ENCODE measurements around the gene TCF7L2. TPM values are rescaled to one million over a fixed set of nuclear protein-coding genes. Genes with fewer than 3 reads are reported as not detected.

Gene TCF7L2
- total and polyA plus RNA-seq, 9 of the 15 experiments (the other 6 are each of a cell fraction or from before 2014, with no cell fraction given), result 0.32 to 2.8 (median 0.92) TPM

DNA sequence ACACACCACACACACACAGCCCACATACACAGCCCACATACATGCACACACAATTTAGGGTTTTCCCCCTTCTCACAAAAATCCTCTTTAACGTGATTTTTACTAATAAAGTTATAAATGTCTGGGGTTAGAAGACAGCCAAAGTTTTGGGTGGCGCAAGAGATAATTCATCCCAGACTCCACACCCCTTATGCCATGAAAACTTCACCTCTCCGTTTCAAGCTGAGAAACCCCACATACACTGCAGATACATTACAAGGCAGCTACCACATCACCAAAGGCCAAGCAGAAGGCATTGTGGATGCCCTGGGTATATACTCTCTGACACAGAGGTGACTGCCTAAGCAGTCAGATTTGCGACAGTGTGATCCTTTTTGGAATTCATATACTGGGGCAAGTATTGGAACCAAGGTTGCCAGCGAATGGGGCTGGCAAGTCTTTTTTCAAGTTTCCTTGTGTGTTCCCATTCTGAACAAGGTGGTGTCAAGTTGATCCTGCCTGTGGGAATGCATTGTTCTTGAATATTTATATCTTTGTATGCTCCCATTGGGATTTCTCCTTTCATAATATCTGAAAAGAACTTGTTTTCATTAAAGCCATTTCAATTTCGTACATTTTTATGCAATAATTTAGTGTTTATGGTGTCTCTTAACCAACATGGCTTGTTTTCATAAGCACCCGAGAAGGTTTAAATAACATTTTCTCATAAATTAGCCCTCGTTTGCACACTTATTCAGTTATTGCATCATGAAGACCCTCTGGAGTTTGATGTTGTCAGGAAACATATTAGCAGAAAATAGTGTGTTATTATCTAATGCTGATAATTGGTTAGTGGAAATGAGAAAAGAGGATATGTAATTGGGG is 130.2 kb downstream of the TCF7L2 start (continued):
- TF ChIP-seq AFF4 (CRISPR knock-in tag; IDR thresholded peaks at IDR 0.05) (no peak), SAP30 (IDR thresholded peaks at IDR 0.05; ENCODE audit: borderline replicate concordance, insufficient read depth, low read depth, low read length, poor library complexity, severe bottlenecking) (no peak), IRF9 (tag; IDR thresholded peaks at IDR 0.05) (no peak), CEBPB (tag; IDR thresholded peaks at IDR 0.05) (peak; percentile 35; the same call in 1 of the 2 replicates), WHSC1 (IDR thresholded peaks at IDR 0.05; ENCODE audit: low read length) (no peak), STAT5B (CRISPR knock-in tag; IDR thresholded peaks at IDR 0.05) (no peak), LEF1 (IDR thresholded peaks at IDR 0.05) (no peak)
